ENCODE results near the gene ELMO3. TPM values are rescaled to one million over a fixed set of nuclear protein-coding genes. Genes with fewer than 3 reads are reported as not detected.

Gene ELMO3
- total and polyA plus RNA-seq, 2 donors (not counting 3 experiments of a cell fraction or from before 2014, with no cell fraction given): 3.9 to 5.7 TPM

DNA sequence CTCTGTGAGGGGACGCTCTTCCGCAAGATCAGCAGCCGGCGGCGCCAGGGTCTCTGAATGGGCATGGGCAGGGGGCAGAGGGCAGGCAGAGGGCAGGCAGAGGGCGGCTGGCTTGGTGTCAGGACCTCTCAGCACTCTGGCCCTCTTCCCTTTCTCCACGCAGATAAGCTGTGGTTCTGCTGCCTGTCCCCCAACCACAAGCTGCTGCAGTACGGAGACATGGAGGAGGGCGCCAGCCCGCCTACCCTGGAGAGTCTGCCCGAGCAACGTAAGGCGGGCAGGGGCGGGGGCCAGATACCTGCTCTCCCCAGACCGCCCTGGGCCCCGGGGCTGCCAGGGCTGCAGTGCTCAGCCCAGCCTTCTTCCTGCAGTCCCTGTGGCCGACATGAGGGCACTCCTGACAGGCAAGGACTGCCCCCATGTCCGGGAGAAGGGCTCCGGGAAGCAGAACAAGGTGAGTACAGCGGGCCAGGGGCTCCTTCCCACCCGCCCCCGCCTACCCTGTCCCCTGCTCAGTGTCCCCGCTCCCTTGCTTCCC lies 4.1 kb downstream of the ELMO3 start:
- ChIA-PET POLR2A (no interaction called here), CTCF (interaction anchor here (0.9 to 1.6 kb wide), 4 partner anchors 10 to 48 kb away, joined by 3 to 6 read pairs (median 4); partner anchors contain the start of gene E2F4)
- dilution Hi-C loops (cut with MboI; ENCODE audit: extremely low pct_ligation_motif_present, low sequenced_read_pairs): no loop called here

More for the DNA sequence above, 4.1 kb downstream of the ELMO3 start:
- H3K27me3 ChIP-seq (ENCODE audit: control insufficient read depth in 2 of 2, insufficient read depth in 2 of 2, low read length in 2 of 2): no peaks in the 10 kb centered on the region
- no peak for FAIRE-seq
- H3K9me3 ChIP-seq (replicated peaks; ENCODE audit: control insufficient read depth, insufficient read depth, low read length): no peaks in the 10 kb centered on the region
- H3K4me3 ChIP-seq (replicated peaks in 1 of 3; ENCODE audit: insufficient read depth in 1 of 3, low read depth in 1 of 3, low read length in 3 of 3): no peak overlapping the region
- peaks cover 2% of the 10 kb centered on the region for H3K4me1 ChIP-seq (ENCODE audit: control insufficient read depth, extremely low read depth, insufficient read depth, low read length)
- no peak for DNase-seq (ENCODE audit: low read depth, low spot score)
- H2AFZ ChIP-seq (ENCODE audit: low read depth, low read length): no peak overlapping the region
- H3K36me3 ChIP-seq (ENCODE audit: control insufficient read depth in 2 of 2, extremely low read depth in 1 of 2, insufficient read depth in 2 of 2, low read length in 2 of 2): peaks cover 0 to 37% of the 10 kb centered on the region in 2 experiments
- H3K79me2 ChIP-seq (ENCODE audit: control insufficient read depth, insufficient read depth, low read length): no peaks in the 10 kb centered on the region
- no peak overlapping the region for H3K9ac ChIP-seq (replicated peaks; ENCODE audit: extremely low read depth, insufficient read depth, low read length)
- no peaks in the 10 kb centered on the region for H4K20me1 ChIP-seq (replicated peaks; ENCODE audit: control insufficient read depth, extremely low read depth, insufficient read depth, low read length)
- no peak overlapping the region for H3K4me2 ChIP-seq (ENCODE audit: insufficient read depth, low read length)
- TF ChIP-seq POLR2AphosphoS5 (IDR thresholded peaks at IDR 0.05; ENCODE audit: insufficient read depth, low read depth, low read length): no peak
- no peak for TF ChIP-seq FOS (IDR thresholded peaks at IDR 0.05; ENCODE audit: borderline replicate concordance, insufficient read depth, low read length)
- TF ChIP-seq, protein P1, sequence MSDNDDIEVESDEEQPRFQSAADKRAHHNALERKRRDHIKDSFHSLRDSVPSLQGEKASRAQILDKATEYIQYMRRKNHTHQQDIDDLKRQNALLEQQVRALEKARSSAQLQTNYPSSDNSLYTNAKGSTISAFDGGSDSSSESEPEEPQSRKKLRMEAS (IDR thresholded peaks at IDR 0.05; ENCODE audit: insufficient read depth, insufficient read length): no peak
- no peak for TF ChIP-seq MYC (IDR thresholded peaks at IDR 0.05; ENCODE audit: low read depth, low read length)
- no peak for TF ChIP-seq JUN (IDR thresholded peaks at IDR 0.05; ENCODE audit: borderline replicate concordance, insufficient read depth, insufficient read length, low read depth)
- TF ChIP-seq, protein P2, sequence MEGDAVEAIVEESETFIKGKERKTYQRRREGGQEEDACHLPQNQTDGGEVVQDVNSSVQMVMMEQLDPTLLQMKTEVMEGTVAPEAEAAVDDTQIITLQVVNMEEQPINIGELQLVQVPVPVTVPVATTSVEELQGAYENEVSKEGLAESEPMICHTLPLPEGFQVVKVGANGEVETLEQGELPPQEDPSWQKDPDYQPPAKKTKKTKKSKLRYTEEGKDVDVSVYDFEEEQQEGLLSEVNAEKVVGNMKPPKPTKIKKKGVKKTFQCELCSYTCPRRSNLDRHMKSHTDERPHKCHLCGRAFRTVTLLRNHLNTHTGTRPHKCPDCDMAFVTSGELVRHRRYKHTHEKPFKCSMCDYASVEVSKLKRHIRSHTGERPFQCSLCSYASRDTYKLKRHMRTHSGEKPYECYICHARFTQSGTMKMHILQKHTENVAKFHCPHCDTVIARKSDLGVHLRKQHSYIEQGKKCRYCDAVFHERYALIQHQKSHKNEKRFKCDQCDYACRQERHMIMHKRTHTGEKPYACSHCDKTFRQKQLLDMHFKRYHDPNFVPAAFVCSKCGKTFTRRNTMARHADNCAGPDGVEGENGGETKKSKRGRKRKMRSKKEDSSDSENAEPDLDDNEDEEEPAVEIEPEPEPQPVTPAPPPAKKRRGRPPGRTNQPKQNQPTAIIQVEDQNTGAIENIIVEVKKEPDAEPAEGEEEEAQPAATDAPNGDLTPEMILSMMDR (IDR thresholded peaks at IDR 0.05; ENCODE audit: extremely low read depth in 1 of 2, insufficient read depth in 1 of 2, low read depth in 1 of 2, low read length in 2 of 2): no peak
- TF ChIP-seq GATA2 (IDR thresholded peaks at IDR 0.05; ENCODE audit: insufficient read depth, insufficient read length, low read depth, low read length): no peak
- no peak for TF ChIP-seq POLR2A (IDR thresholded peaks at IDR 0.05; ENCODE audit: low read depth, low read length)
- no peak for TF ChIP-seq EZH2 (IDR thresholded peaks at IDR 0.05; ENCODE audit: borderline replicate concordance, low read depth, low read length, severe bottlenecking)
- no peaks in the 10 kb centered on the region for H3K9me1 ChIP-seq (replicated peaks; ENCODE audit: control insufficient read depth, extremely low read depth, insufficient read depth, low read length)
- no peak overlapping the region for H3K27ac ChIP-seq (ENCODE audit: insufficient read depth, low read depth, low read length)
- BruUV-seq (replicated peaks): no TSS peak
- intact Hi-C loops (cut with micrococcal nuclease): no loop called here

Data from endothelial cell of umbilical vein (primary cell).